HepG2 (cell line): Measurements from ENCODE around the gene ANKRD53. TPM values are rescaled to one million over a fixed set of nuclear protein-coding genes. Genes with fewer than 3 reads are reported as not detected.

ENCODE experiments used
- ATAC-seq: fragments of 200-7000 bp; cut with Tn5 transposase; 3 replicates; pipeline ENCODE4 v1.9.1; 2020; ENCODE audit warnings: mild to moderate bottlenecking, moderate library complexity
- BruUV-seq: library from RNA; stranded (reverse); fragments of 400-500 nt; replicated peaks from 2 replicates; lab custom pipeline; 2021; lab: Mats Ljungman, UMichigan
- CTCF ChIA-PET: fragments of 300-600 bp; formaldehyde crosslinking; extraction: SDS; loops from one replicate; lab custom pipeline; 2021; ENCODE audit warnings: low total read pairs, inconsistent platforms, low intra/inter-chr PET ratio; lab: Yijun Ruan, JAX
- POLR2A ChIA-PET: fragments of 350-600 bp; sonication (Branson Sonifier 250); formaldehyde crosslinking; loops from one replicate; lab custom pipeline; 2020; ENCODE audit warnings: antibody characterized with exemption, inconsistent platforms; lab: Yijun Ruan, JAX
- DNase-seq: peaks from one replicate; pipeline ENCODE4 v3.0.0-alpha.2; 2015; ENCODE audit warnings: low spot score
- FAIRE-seq: peaks from 3 replicates; lab custom pipeline; 2011; peaks lifted over from hg19 to GRCh38; lab: Jason Lieb, UNC
- H2AFZ ChIP-seq: one replicate; pipeline ENCODE4 v1.6.1; 2011; ENCODE audit warnings: low read length, inconsistent platforms
- H3K27ac ChIP-seq: fragments of 300-600 bp; 3 replicates; pipeline ENCODE4 v1.8.0; 2011; ENCODE audit warnings: mixed run types, mild to moderate bottlenecking, mixed read lengths, low read length, inconsistent platforms; ENCODE audit not compliant: insufficient read depth; ENCODE audit errors: extremely low read length
- H3K27me3 ChIP-seq, 2 experiments: fragments of 200-600 bp in 1 of 2; 2 replicates in 1 of 2; 3 replicates in 1 of 2; pipeline versions ENCODE4 v1.6.0 to v1.8.0; 2011; ENCODE audit warnings: low read length in 2 of 2, mild to moderate bottlenecking in 2 of 2, moderate library complexity in 2 of 2, inconsistent platforms in 1 of 2; ENCODE audit not compliant: insufficient read depth in 2 of 2, control insufficient read depth in 1 of 2
- H3K36me3 ChIP-seq, 2 experiments: fragments of 200-600 bp in 1 of 2; replicated peaks in 1 of 2; 2 replicates in 1 of 2; 3 replicates in 1 of 2; pipeline versions ENCODE4 v1.5.1 to v1.8.0; 2011; ENCODE audit warnings: low read length in 2 of 2, inconsistent platforms in 1 of 2; ENCODE audit not compliant: insufficient read depth in 2 of 2, control insufficient read depth in 1 of 2
- H3K4me1 ChIP-seq: 2 replicates; pipeline ENCODE4 v1.5.1; 2012; ENCODE audit warnings: low read length, inconsistent platforms; ENCODE audit not compliant: insufficient read depth
- H3K4me2 ChIP-seq: 2 replicates; pipeline ENCODE4 v1.6.0; 2011; ENCODE audit warnings: low read depth, low read length, inconsistent platforms
- H3K4me3 ChIP-seq, 3 experiments: fragments of 200-600 bp in 1 of 3; sonication (generic), shearing (Covaris generic) in 1 of 3; replicated peaks in 1 of 3; 2 replicates each; pipeline ENCODE4 v1.5.1; 2011 to 2016; ENCODE audit warnings: low read length in 3 of 3, inconsistent platforms in 2 of 3, low read depth in 2 of 3, mild to moderate bottlenecking in 2 of 3, control low read depth in 1 of 3, mixed read lengths in 1 of 3; ENCODE audit not compliant: insufficient read depth in 1 of 3
- H3K79me2 ChIP-seq: one replicate; pipeline ENCODE4 v1.6.1; 2011; ENCODE audit warnings: low read length, inconsistent platforms; ENCODE audit not compliant: insufficient read depth
- H3K9ac ChIP-seq: 2 replicates; pipeline ENCODE4 v1.6.0; 2011; ENCODE audit warnings: mild to moderate bottlenecking, low read depth, low read length, inconsistent platforms; ENCODE audit not compliant: insufficient read depth
- H3K9me3 ChIP-seq: 2 replicates; pipeline ENCODE4 v1.5.1; 2012; ENCODE audit warnings: mild to moderate bottlenecking, low read length
- H4K20me1 ChIP-seq: 2 replicates; pipeline ENCODE4 v1.6.0; 2011; ENCODE audit warnings: inconsistent platforms, mild to moderate bottlenecking, low read length, moderate library complexity; ENCODE audit not compliant: insufficient read depth
- MAZ ChIP-seq, 2 experiments: sonication (generic) in 1 of 2; formaldehyde crosslinking in 1 of 2; IDR thresholded peaks; 2 replicates each; pipeline versions ENCODE4 v1.5.0 to v1.6.1; 2012 to 2020; ENCODE audit warnings: low read depth in 2 of 2, mild to moderate bottlenecking in 2 of 2, borderline replicate concordance in 1 of 2, improper control_type of control experiment in 1 of 2, low read length in 1 of 2, missing genetic modification reagents in 1 of 2, moderate library complexity in 1 of 2
- NR2F1 ChIP-seq, 2 experiments: fragments of 450-650 bp in 1 of 2; formaldehyde crosslinking in 1 of 2; IDR thresholded peaks; 2 replicates each; pipeline versions ENCODE4 v1.5.0 to v1.6.1; 2016 to 2020; ENCODE audit warnings: mild to moderate bottlenecking in 1 of 2, missing compliant biosample characterization in 1 of 2, missing genetic modification reagents in 1 of 2, moderate library complexity in 1 of 2
- PCBP1 ChIP-seq: fragments of 200-400 bp; formaldehyde crosslinking; IDR thresholded peaks from 2 replicates; pipeline ENCODE4 v1.6.1; 2017; ENCODE audit warnings: mild to moderate bottlenecking, low read depth, low read length, borderline replicate concordance
- RCOR2 ChIP-seq: IDR thresholded peaks from 2 replicates; pipeline ENCODE4 v1.6.1; 2016; ENCODE audit warnings: missing biosample characterization, missing genetic modification reagents
- RXRB ChIP-seq: IDR thresholded peaks from 2 replicates; pipeline ENCODE4 v1.6.1; 2016; ENCODE audit warnings: borderline replicate concordance, missing genetic modification reagents, missing compliant biosample characterization
- WGBS: methylation state at CpG from one replicate; pipeline ENCODE4 v1.1.6; 2017; ENCODE audit warnings: low lambda C conversion rate; 5-methylcytosine and 5-hydroxymethylcytosine counted together
- in situ Hi-C: cut with HindIII; loops from 2 replicates; pipeline ENCODE4 v1.10.0; 2017; ENCODE audit warnings: low pct_unique_long_range_greater_than_20kb; ENCODE audit not compliant: extremely low pct_ligation_motif_present
- intact Hi-C: fragments of 100-400 bp; cut with micrococcal nuclease; formaldehyde crosslinking; loops from one replicate; pipeline ENCODE4 v1.10.0; 2022; ENCODE audit not compliant: unreplicated experiment
- polyA plus RNA-seq, 8 experiments: library from polyadenylated mRNA; depleted of rRNA in 3 of 8; stranded (reverse) in 7 of 8; unstranded in 1 of 8; fragments of >200 nt; fragmentation: Illumina TruSeq in 4 of 8; extraction: Trizol in 4 of 8; gene quantifications; 2 replicates each; pipeline versions ENCODE4 v1.2.1 to v1.2.3, GENCODE V29; 2011 to 2016; ENCODE audit warnings: low read depth in 4 of 8, missing spikeins in 1 of 8, mixed read lengths in 1 of 8; ENCODE audit not compliant: insufficient read depth in 1 of 8
- total RNA-seq, 5 experiments: library from RNA; depleted of rRNA; stranded (reverse); fragments of >200 nt; fragmentation: Illumina TruSeq; extraction: Trizol; gene quantifications; 2 replicates each; pipeline ENCODE4 v1.2.3, GENCODE V29; 2016; ENCODE audit warnings: low read depth in 1 of 5

Gene ANKRD53
- total and polyA plus RNA-seq, 2 of the 13 experiments (the other 11 are each of a cell fraction or from before 2014, with no cell fraction given) = 0.15 TPM; not detected in 1

DNA sequence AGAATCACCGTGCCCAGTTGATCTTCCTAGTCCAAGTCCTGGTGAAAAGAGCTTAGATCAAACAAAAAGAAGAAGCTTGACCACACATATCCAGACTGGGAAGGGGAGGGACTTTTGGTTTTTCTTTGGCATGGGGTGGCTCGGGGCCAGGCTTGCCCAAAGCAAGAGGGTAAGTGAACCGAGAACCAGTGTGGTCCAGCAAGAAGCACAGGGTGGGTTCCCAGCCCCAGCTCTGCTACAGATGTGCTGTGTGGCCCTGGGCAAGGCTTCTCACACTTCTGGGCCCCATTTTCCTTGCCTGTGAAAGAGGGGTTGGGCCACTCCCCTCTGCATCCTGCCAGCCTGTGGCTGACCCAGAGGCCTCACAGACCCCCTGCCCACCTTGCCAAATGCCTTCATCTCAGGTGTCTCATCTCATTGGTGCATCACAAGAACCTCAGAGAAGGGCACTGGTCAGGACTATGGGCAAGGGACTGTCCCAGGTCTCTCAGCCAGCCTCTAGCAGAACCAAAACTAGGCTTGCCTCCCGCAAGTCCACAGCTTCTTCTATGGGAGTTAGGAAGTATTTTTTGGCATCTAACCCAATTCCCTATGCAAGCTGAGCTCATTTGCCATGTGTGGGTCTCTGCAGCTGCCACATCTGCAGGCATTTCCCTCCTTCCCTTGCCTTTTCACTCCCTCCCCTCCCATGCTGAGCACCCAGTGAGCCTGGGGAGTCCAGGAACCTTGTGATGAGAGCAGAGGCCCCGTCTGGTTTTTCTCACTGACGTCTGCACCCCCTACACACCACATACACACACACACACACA is 35.8 kb upstream of the ANKRD53 start:
- H2AFZ ChIP-seq = no peak overlapping the region
- in situ Hi-C loops = no loop called here
- DNase-seq (no peak), FAIRE-seq (no peak), ATAC-seq (no peak)
- H3K9ac ChIP-seq = no peak overlapping the region
- 47% methylated on average over 6 of the region's 6 CpGs for WGBS
- H3K79me2 ChIP-seq = no peaks in the 10 kb centered on the region
- ChIA-PET POLR2A (no interaction called here), CTCF (no interaction called here)
- TF ChIP-seq MAZ (IDR thresholded peaks at IDR 0.05; ENCODE audit: borderline replicate concordance, low read depth, low read length) (no peak), MAZ (CRISPR knock-in tag; IDR thresholded peaks at IDR 0.05; ENCODE audit: low read depth) (no peak), NR2F1 (CRISPR knock-in tag; IDR thresholded peaks at IDR 0.05) (no peak)
- peaks cover 41% of the 10 kb centered on the region for H3K4me1 ChIP-seq
- no peak overlapping the region for H3K27ac ChIP-seq
- no peaks in the 10 kb centered on the region for H3K9me3 ChIP-seq
- no TSS peak for BruUV-seq
- peaks cover 0 to 7% of the 10 kb centered on the region in 2 experiments; a peak in 3 of 5 replicates for H3K27me3 ChIP-seq
- H4K20me1 ChIP-seq = no peaks in the 10 kb centered on the region
- no peaks in the 10 kb centered on the region for H3K36me3 ChIP-seq
- H3K4me3 ChIP-seq = no peak overlapping the region
- H3K4me2 ChIP-seq = no peak overlapping the region
- intact Hi-C loops = no loop called here

DNA sequence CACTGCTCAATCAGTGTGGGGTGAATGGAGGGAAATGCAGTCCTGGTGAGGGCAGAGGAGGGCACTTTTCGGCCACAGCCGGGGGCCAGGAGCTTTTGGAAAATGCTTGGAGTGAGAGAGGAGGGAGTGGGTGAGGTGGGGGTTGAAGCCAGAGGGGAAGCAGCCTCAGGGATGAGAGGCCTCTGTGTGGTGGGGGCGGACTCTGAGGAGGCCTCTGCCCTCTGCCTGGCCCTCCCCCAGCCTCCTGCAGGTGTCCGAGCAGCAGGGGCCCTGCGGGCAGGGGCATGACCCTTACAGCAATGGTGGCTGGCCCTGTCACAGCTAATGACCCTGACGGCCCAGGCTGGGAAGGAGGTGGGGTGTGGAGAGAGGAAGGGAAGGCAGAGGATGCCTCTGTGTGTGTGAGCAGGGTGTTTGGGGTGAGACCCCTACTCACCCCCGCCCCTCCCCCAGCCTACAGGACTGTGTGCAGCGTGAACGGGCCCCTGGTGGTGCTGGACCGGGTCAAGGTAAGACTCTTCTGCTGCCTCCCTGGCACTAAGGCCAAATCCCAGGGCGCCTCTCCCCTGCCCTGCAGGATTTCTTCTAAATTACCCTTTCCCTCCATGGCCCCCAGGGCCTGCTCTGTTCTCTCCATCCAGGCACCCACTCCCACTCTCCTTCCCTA is 35.1 kb upstream of the ANKRD53 start:
- Histone ChIP-seq H3K27me3 (peaks cover 0 to 13% of the 10 kb centered on the region in 2 experiments; a peak in 3 of 5 replicates), H3K9ac (no peak overlapping the region), H2AFZ (no peak overlapping the region), H3K9me3 (no peaks in the 10 kb centered on the region), H3K79me2 (no peaks in the 10 kb centered on the region), H3K4me2 (no peak overlapping the region), H3K4me3 (no peak overlapping the region), H3K27ac (no peak overlapping the region), H3K4me1 (peaks cover 41% of the 10 kb centered on the region), H4K20me1 (no peaks in the 10 kb centered on the region), H3K36me3 (no peaks in the 10 kb centered on the region)
- 43% methylated on average over 9 of the region's 11 CpGs for WGBS
- BruUV-seq = no TSS peak
- ChIA-PET POLR2A (no interaction called here), CTCF (no interaction called here)
- DNase-seq = no peak
- in situ Hi-C loops (no loop called here), intact Hi-C loops (no loop called here)
- no peak for TF ChIP-seq RXRB (CRISPR knock-in tag)
- TF ChIP-seq RCOR2 (CRISPR knock-in tag) = no peak
- 0 out of 2 replicates have a peak, but pooled peaks have one; percentile 20 for TF ChIP-seq PCBP1
- FAIRE-seq = no peak
- ATAC-seq = no peak
